ENCODE measurements around the gene ALX3.

The ALX3 gene

DNA sequence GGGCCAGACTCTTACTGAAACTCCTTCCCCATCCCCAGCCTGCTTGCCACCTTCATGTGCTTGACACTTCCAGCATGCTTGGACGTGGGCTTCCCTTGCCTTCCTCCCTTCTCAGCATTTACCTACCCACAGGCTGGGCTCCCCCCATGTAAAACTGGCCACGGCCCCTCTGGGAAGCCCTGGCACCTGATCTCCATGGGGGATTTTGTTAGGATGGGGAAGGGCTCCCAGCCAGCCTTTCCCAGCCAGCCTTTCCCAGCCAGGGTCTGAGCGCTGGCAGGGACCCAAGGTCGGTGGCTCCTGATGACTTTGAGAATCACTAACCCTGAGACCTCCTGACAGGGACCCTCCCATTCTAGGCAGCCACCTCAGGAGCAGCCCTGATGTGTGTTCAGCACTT, 6.7 kb downstream of the ALX3 start:
- WGBS, result 49% methylated on average over 4 of the region's 4 CpGs
- Histone ChIP-seq H3K36me3 (ENCODE audit: control insufficient read depth in 1 of 2, insufficient read depth in 2 of 2, low read depth in 1 of 2, low read length in 2 of 2) (peaks cover 15 to 42% of the 10 kb centered on the region in 2 experiments), H3K27ac (ENCODE audit: low read length, poor library complexity, severe bottlenecking) (no peak overlapping the region), H3K4me2 (ENCODE audit: low read length, poor library complexity, severe bottlenecking) (no peak overlapping the region), H2BK15ac (ENCODE audit: low read depth, poor library complexity, severe bottlenecking) (no peak overlapping the region), H2BK120ac (ENCODE audit: low read depth, low read length) (no peak overlapping the region), H3K23ac (ENCODE audit: low read length in 2 of 2) (no peak overlapping the region), H4K91ac (ENCODE audit: low read length) (no peak overlapping the region), H3K4me1 (ENCODE audit: control insufficient read depth, insufficient read depth, low read depth, low read length) (peaks cover 11% of the 10 kb centered on the region), H3K79me1 (replicated peaks; ENCODE audit: low read length, poor library complexity, severe bottlenecking) (no peaks in the 10 kb centered on the region), H2AFZ (ENCODE audit: low read depth, low read length) (no peak overlapping the region), H3K4ac (ENCODE audit: low read depth in 1 of 2, low read length in 2 of 2) (no peak overlapping the region), H3K4me3 (ENCODE audit: insufficient read depth in 1 of 2, low read depth in 1 of 2, low read length in 2 of 2) (no peak overlapping the region), H3K9ac (ENCODE audit: low read length) (no peak overlapping the region), H2BK5ac (ENCODE audit: low read depth, low read length, poor library complexity, severe bottlenecking) (no peak overlapping the region), H4K8ac (ENCODE audit: low read length) (no peak overlapping the region), H3K14ac (ENCODE audit: low read length in 2 of 2) (peak overlapping the region in 1 of 2 experiments; percentile 7), H2AK5ac (ENCODE audit: low read length, severe bottlenecking) (no peak overlapping the region), H3K18ac (ENCODE audit: low read depth in 1 of 2, low read length in 2 of 2) (no peak overlapping the region), H2BK12ac (ENCODE audit: low read length in 2 of 2) (no peak overlapping the region), H3K27me3 (ENCODE audit: control insufficient read depth in 1 of 2, insufficient read depth in 1 of 2, low read length in 2 of 2) (peaks cover 23 to 44% of the 10 kb centered on the region in 2 experiments), H3K9me3 (ENCODE audit: control insufficient read depth, low read length) (peaks cover 3% of the 10 kb centered on the region)
- DNase-seq, result no peak

DNA sequence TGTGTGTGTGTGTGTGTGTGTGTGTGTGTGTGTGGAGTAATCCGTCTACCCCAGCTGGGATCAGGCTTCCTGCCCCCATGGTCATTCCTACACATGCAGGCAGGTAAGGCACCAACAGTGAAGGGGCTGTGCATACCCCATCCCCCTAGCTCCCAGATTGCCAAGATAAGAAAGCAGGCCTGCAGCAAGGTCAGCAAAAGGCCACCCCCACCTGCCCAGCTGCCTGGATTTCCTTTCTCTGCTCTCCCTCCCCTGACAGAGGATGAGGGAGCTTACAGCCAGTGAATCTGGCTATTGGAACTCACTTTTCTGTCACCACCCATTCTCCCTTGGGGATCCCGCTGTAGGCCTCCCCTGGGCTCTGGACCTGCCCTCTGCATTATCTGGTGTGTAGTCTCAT, 7.9 kb downstream of the ALX3 start:
- no peak overlapping the region for H4K8ac ChIP-seq (ENCODE audit: low read length)
- H3K14ac ChIP-seq (ENCODE audit: low read length in 2 of 2), result no peak overlapping the region
- no peak overlapping the region for H3K4me2 ChIP-seq (ENCODE audit: low read length, poor library complexity, severe bottlenecking)
- no peak overlapping the region for H4K91ac ChIP-seq (ENCODE audit: low read length)
- H3K4me3 ChIP-seq (ENCODE audit: insufficient read depth in 1 of 2, low read depth in 1 of 2, low read length in 2 of 2), result no peak overlapping the region
- no peaks in the 10 kb centered on the region for H3K9me3 ChIP-seq (ENCODE audit: control insufficient read depth, low read length)
- H3K9ac ChIP-seq (ENCODE audit: low read length), result no peak overlapping the region
- no CpG with 5 or more reads among the region's 2 CpGs for WGBS
- H2AK5ac ChIP-seq (ENCODE audit: low read length, severe bottlenecking), result no peak overlapping the region
- H2BK12ac ChIP-seq (ENCODE audit: low read length in 2 of 2), result no peak overlapping the region
- H3K27me3 ChIP-seq (ENCODE audit: control insufficient read depth in 1 of 2, insufficient read depth in 1 of 2, low read length in 2 of 2), result peaks cover 11 to 32% of the 10 kb centered on the region in 2 experiments
- no peak for DNase-seq
- H3K4me1 ChIP-seq (ENCODE audit: control insufficient read depth, insufficient read depth, low read depth, low read length), result peaks cover 3% of the 10 kb centered on the region
- H2AFZ ChIP-seq (ENCODE audit: low read depth, low read length), result no peak overlapping the region
- H3K18ac ChIP-seq (ENCODE audit: low read depth in 1 of 2, low read length in 2 of 2), result no peak overlapping the region
- no peak overlapping the region for H3K27ac ChIP-seq (ENCODE audit: low read length, poor library complexity, severe bottlenecking)
- H3K23ac ChIP-seq (ENCODE audit: low read length in 2 of 2), result no peak overlapping the region
- no peaks in the 10 kb centered on the region for H3K79me1 ChIP-seq (replicated peaks; ENCODE audit: low read length, poor library complexity, severe bottlenecking)
- no peak overlapping the region for H2BK15ac ChIP-seq (ENCODE audit: low read depth, poor library complexity, severe bottlenecking)
- no peak overlapping the region for H2BK5ac ChIP-seq (ENCODE audit: low read depth, low read length, poor library complexity, severe bottlenecking)
- no peak overlapping the region for H3K4ac ChIP-seq (ENCODE audit: low read depth in 1 of 2, low read length in 2 of 2)
- no peak overlapping the region for H2BK120ac ChIP-seq (ENCODE audit: low read depth, low read length)
- H3K36me3 ChIP-seq (ENCODE audit: control insufficient read depth in 1 of 2, insufficient read depth in 2 of 2, low read depth in 1 of 2, low read length in 2 of 2), result peaks cover 18 to 51% of the 10 kb centered on the region in 2 experiments

DNA sequence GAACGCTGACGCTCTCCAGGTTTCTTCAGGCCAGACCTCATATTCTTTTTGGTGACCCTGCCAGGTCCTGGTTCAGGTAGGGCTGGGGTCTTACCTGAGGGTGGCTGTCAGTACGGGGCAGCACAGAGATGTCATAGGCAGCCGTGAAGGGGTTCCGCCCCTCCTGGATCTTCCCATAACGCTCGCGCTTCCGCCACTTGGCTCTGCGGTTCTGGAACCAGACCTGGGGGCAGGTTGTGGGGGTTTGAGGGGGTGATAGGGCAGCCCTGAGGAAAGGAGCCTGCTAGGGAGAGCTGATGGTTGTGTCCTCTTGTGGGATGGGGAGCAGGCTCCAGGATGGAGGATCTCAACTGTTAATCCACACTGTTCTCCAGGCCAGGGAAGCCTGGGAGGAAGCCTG, 9.1 kb downstream of the ALX3 start:
- Histone ChIP-seq H3K9ac (ENCODE audit: low read length) (no peak overlapping the region), H2BK15ac (ENCODE audit: low read depth, poor library complexity, severe bottlenecking) (no peak overlapping the region), H3K4ac (ENCODE audit: low read depth in 1 of 2, low read length in 2 of 2) (no peak overlapping the region), H2BK12ac (ENCODE audit: low read length in 2 of 2) (no peak overlapping the region), H4K8ac (ENCODE audit: low read length) (no peak overlapping the region), H3K18ac (ENCODE audit: low read depth in 1 of 2, low read length in 2 of 2) (no peak overlapping the region), H3K4me2 (ENCODE audit: low read length, poor library complexity, severe bottlenecking) (no peak overlapping the region), H3K14ac (ENCODE audit: low read length in 2 of 2) (no peak overlapping the region), H3K4me3 (ENCODE audit: insufficient read depth in 1 of 2, low read depth in 1 of 2, low read length in 2 of 2) (no peak overlapping the region), H3K23ac (ENCODE audit: low read length in 2 of 2) (no peak overlapping the region), H2AFZ (ENCODE audit: low read depth, low read length) (no peak overlapping the region), H2BK120ac (ENCODE audit: low read depth, low read length) (no peak overlapping the region), H2AK5ac (ENCODE audit: low read length, severe bottlenecking) (no peak overlapping the region), H3K27ac (ENCODE audit: low read length, poor library complexity, severe bottlenecking) (no peak overlapping the region), H3K36me3 (ENCODE audit: control insufficient read depth in 1 of 2, insufficient read depth in 2 of 2, low read depth in 1 of 2, low read length in 2 of 2) (peaks cover 25 to 57% of the 10 kb centered on the region in 2 experiments), H2BK5ac (ENCODE audit: low read depth, low read length, poor library complexity, severe bottlenecking) (no peak overlapping the region), H3K4me1 (ENCODE audit: control insufficient read depth, insufficient read depth, low read depth, low read length) (peaks cover 2% of the 10 kb centered on the region), H3K27me3 (ENCODE audit: control insufficient read depth in 1 of 2, insufficient read depth in 1 of 2, low read length in 2 of 2) (peaks cover 0 to 20% of the 10 kb centered on the region in 2 experiments), H4K91ac (ENCODE audit: low read length) (no peak overlapping the region), H3K9me3 (ENCODE audit: control insufficient read depth, low read length) (no peaks in the 10 kb centered on the region), H3K79me1 (replicated peaks; ENCODE audit: low read length, poor library complexity, severe bottlenecking) (peaks cover 4% of the 10 kb centered on the region)
- 94% methylated on average over 10 of the region's 10 CpGs for whole genome bisulfite sequencing
- no peak for DNase-seq

DNA sequence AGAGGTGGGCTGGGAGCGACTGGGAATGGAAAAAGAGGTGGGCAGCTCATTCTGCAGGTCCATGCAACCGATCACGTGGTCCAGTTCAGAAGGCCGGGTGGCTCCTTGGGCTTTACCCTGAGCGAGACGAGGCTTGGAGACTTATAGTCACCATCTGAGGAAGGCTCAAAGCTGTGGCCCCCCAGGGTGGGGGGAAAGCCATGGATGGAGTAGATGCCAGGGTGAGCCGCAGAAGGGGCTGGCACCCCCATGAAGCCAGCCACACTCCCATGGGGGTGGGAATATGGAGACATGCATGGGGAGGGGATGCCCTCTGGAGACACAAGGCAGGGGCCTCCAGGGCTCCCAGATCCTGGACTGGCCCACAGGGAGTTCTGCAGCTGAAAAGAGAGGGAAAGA, 9.8 kb downstream of the ALX3 start:
- no peak overlapping the region for H3K18ac ChIP-seq (ENCODE audit: low read depth in 1 of 2, low read length in 2 of 2)
- H3K4me3 ChIP-seq (ENCODE audit: insufficient read depth in 1 of 2, low read depth in 1 of 2, low read length in 2 of 2), result no peak overlapping the region
- H3K9me3 ChIP-seq (ENCODE audit: control insufficient read depth, low read length), result no peaks in the 10 kb centered on the region
- no peak overlapping the region for H2BK5ac ChIP-seq (ENCODE audit: low read depth, low read length, poor library complexity, severe bottlenecking)
- H2AFZ ChIP-seq (ENCODE audit: low read depth, low read length), result no peak overlapping the region
- H3K23ac ChIP-seq (ENCODE audit: low read length in 2 of 2), result no peak overlapping the region
- H3K4me2 ChIP-seq (ENCODE audit: low read length, poor library complexity, severe bottlenecking), result no peak overlapping the region
- no peak overlapping the region for H2AK5ac ChIP-seq (ENCODE audit: low read length, severe bottlenecking)
- H4K91ac ChIP-seq (ENCODE audit: low read length), result no peak overlapping the region
- no peak overlapping the region for H3K9ac ChIP-seq (ENCODE audit: low read length)
- H3K27ac ChIP-seq (ENCODE audit: low read length, poor library complexity, severe bottlenecking), result no peak overlapping the region
- peaks cover 0 to 14% of the 10 kb centered on the region in 2 experiments for H3K27me3 ChIP-seq (ENCODE audit: control insufficient read depth in 1 of 2, insufficient read depth in 1 of 2, low read length in 2 of 2)
- no peak overlapping the region for H2BK120ac ChIP-seq (ENCODE audit: low read depth, low read length)
- WGBS, result 98% methylated on average over 7 of the region's 7 CpGs
- no peak overlapping the region for H3K4ac ChIP-seq (ENCODE audit: low read depth in 1 of 2, low read length in 2 of 2)
- H3K14ac ChIP-seq (ENCODE audit: low read length in 2 of 2), result no peak overlapping the region
- peaks cover 3% of the 10 kb centered on the region for H3K4me1 ChIP-seq (ENCODE audit: control insufficient read depth, insufficient read depth, low read depth, low read length)
- H2BK15ac ChIP-seq (ENCODE audit: low read depth, poor library complexity, severe bottlenecking), result no peak overlapping the region
- H4K8ac ChIP-seq (ENCODE audit: low read length), result no peak overlapping the region
- peaks cover 4% of the 10 kb centered on the region for H3K79me1 ChIP-seq (replicated peaks; ENCODE audit: low read length, poor library complexity, severe bottlenecking)
- H2BK12ac ChIP-seq (ENCODE audit: low read length in 2 of 2), result no peak overlapping the region
- DNase-seq, result no peak
- H3K36me3 ChIP-seq (ENCODE audit: control insufficient read depth in 1 of 2, insufficient read depth in 2 of 2, low read depth in 1 of 2, low read length in 2 of 2), result peaks cover 30 to 57% of the 10 kb centered on the region in 2 experiments
